ENCODE data around the gene CHAC1.
"Not testable (repeated sequence)": the region's sequence is repeated elsewhere in the genome, so short reads cannot be mapped to it uniquely, and the experiment has no call there.

CHAC1 gene

GRCh38 chr15:40938536-40938870, 14.8 kb upstream of the CHAC1 start:
- no peak for DNase-seq

DNA sequence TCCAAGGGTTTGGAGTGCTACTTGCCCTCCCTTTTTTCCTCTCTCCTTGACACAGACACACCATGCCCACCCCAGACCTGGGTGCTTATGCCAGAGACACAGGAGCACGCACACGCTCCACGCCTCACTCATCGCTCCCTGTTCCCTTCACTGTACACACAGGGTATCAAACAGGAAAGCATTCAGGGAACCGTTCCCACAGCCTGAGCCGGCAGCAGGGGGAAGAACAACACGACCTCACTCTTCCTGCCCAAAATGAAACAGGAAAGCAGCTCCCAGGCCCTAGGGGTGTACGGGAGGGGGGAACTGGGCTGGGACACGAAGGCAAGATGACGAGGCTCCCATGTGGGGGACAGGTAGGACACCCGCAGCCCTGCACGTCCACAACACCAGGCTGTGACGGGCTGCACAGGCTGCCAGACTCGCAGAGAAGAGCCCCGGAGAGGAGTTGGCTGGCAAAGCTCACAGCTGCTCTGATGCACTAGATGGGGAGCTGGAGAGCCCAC, 12.9 kb upstream of the CHAC1 start:
- DNase-seq = no peak

DNA sequence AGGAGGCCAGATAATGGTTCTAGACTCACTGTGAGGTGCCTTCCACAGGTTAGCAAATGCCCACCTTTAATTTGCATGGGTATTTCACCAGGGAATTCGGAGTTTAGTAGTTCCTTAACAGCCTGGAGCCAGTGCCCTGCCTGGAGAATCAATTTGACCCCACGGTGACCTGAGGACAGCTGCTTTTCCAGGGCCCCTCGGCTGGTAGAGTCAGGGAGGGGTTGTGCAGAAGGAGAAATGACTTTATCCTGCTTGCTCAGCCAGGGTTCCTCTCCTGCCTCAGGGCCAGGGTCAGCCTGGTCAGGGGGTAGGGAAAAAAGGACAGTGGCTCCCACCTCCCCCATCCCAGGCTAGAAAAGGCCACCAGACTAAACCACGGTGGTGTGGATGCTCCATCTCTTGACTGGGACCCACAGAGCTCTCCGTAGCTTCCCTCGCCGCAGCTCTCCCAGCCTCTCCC, 12.2 kb upstream of the CHAC1 start:
- no peak for DNase-seq

DNA sequence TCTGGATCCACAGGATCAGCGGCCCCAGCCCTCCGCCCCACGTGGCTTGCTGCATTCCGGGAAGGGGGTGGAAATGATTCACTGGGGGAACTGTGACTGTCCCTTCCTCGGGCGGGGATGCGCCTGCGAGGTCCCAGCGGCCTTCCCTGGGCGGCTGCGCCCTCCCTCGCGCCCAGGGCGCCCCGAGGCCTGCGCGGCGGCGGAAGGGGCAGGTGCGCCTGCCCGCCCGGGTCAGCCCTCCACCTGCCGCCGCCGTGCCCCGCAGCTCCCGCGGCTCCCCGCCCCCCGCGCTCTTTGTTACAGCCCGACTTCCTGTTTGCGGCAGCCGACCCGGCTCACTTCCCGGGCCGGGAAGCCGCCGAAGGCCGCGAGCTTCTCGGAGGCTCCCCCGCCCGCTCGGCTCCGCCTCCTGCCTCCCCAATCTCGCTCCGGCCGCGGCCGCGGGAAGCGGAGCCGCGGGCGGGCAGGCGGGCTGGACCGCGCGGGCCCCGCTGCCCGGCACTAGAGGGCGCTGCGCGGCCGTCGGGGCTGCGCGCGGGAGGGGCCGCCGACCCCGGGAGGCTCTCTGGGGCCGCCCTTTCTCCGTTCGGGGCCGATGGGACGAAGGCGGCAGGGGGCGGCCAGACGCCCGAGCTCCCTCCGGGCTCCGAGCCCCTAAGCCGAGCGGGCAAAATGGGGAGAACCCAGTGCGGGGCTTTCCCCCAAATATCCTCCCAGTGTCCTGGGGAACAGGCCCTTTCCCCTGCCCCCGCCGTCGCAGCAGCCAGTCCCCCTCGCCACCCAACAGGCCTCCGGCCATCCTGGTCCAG, 11.5 kb upstream of the CHAC1 start:
- DNase-seq = peak; percentile 41 to 76 (median 55)

GRCh38 chr15:40942337-40942854, 10.9 kb upstream of the CHAC1 start:
- no peak for DNase-seq

GRCh38 chr15:40942878-40943277, 10.4 kb upstream of the CHAC1 start:
- no peak for DNase-seq

- no peak for DNase-seq
These were observed 9.4 kb upstream of the CHAC1 start for GRCh38 chr15:40943764-40944365.

GRCh38 chr15:40944510-40945296, 8.6 kb upstream of the CHAC1 start:
- no peak for DNase-seq

DNA sequence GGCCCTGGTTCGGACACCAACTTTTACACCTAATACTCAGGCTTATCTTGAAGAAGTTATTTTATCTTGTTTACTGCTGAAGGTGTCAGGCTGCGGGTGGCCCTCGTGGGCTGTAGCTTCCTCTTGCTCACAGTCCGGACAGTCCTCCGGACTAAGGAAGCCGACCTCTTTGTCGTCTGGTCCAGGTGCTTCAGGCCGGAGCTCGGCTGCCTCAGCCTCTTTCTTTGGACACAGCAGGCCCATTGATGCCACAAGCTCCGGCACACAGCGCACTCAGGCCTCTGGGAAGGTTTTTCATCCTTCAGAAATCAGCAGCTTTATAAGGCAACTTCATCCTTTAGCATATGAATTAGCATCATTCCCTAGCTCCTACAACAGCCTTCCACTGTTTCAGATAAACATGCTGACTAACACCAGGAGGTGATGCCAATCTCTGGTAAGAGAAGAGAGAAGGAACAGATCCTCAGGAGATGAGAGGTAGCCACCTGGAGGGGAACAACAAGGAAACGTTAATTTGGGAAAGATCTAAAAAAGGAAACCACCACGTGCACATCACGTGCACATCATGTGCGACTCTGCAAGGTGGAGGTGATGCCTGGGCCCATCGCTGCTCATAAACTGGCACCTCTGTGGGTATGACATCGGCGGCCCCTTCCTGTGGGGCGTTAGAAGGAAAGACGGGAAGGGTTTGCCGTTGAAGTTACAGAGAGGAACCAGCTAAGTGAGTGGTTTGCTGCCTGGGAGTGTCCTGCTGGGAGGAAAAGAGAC, 4.4 kb upstream of the CHAC1 start:
- no peak for DNase-seq

- DNase-seq = no peak
These were observed 3.5 kb upstream of the CHAC1 start for GRCh38 chr15:40949756-40950207.

DNA sequence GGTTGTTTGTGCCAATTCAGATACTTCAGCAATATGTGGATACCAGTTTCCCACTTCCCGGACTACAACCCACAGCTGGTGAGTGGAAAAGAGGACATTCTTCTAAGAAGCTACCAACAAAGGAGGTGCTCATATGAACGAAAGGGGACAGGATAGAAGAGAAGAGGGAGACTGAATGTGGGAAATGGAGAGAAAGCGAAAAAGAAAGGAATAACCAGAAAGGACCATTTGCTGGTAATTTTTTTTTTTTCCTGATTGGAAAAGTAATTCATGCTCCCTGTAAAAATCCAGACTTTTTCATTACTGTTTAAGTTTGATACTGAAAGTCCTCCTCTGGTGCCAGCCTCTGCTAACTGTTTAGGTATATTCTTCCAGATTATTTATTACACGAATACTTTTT, 1.5 kb upstream of the CHAC1 start:
- DNase-seq = no peak

GRCh38 chr15:40952301-40952900, 870 bp upstream of the CHAC1 start:
- DNase-seq = no peak

DNA sequence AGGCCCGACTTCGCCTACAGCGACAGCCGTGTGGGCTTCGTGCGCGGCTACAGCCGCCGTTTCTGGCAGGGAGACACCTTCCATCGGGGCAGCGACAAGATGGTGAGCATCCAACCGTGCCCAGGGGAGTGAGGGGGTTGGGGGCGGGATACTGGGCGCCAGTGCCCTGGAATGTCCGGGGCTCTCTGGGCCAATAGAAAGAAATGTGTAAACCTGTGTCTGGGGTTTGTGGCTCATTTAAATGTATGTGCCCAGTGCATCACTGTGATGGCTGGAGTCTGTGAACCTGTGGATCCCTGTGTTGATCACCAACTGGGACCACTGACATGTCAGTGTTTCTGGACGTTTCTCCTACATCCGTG, 423 bp downstream of the CHAC1 start:
- no peak for DNase-seq

DNA sequence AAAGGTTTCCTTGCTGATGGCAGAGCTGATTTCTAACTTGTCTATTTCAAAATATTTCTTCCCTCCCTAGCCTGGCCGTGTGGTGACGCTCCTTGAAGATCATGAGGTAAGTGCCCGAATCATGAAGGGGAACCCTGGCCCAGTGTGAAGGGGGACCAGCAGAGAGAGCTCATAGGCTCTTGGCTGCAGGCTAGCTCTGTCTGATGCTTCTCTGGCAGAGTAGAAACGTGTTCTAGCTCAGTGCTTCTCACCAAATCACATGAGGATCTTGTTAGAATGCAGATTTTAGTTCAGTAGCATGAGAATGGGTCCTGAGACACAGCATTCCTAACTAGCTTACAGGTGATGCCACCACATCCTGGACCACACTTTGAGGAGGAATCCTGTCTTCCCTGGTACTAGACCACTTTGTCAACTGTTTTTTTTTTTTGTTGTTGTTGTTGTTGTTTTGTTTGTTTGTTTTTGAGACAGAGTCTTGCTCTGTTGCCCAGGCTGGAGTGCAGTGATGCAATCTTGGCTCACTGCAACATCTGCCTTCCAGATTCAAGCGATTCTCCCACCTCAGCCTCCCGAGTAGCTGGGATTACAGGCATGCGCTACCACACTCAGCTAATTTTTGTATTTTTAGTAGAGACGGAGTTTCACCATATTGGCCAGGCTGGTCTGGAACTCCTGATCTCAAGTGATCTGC, 1.0 kb downstream of the CHAC1 start:
- not testable (repeated sequence) for DNase-seq

GRCh38 chr15:40955141-40955903, 2.1 kb downstream of the CHAC1 start:
- no peak for DNase-seq

GRCh38 chr15:40955930-40956540, 2.8 kb downstream of the CHAC1 start:
- no peak for DNase-seq

GRCh38 chr15:40956541-40956982, 3.3 kb downstream of the CHAC1 start:
- no peak for DNase-seq

DNA sequence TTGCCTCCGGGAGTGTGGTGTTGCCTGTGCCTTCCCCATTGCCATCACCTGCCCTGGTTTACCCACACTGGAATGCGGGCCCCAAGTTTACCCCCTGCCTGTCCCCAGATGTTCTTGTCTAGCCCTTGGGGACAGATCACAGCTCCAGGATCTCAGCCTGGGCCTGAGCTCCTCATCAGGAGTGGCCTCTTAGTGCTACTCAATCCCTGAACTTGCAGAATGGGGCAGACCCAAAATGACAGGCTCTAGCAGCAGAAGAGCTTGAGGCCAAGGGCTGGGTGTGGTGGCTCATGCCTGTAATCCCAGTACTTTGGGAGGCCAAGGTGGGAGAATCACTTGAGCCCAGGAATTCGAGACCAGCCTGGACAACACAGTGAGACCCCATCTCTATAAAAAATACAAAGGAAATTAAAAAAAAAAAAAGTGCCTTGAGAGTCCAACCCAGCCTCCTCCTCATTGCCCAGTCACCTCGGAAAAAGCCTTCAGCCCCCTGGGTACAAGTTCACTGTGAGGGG, 3.8 kb downstream of the CHAC1 start:
- no peak for DNase-seq

GRCh38 chr15:40957581-40958051, 4.3 kb downstream of the CHAC1 start:
- no peak for DNase-seq

- DNase-seq = no peak
These were observed 4.9 kb downstream of the CHAC1 start for GRCh38 chr15:40958146-40958545.

Data from T-helper 1 cell (primary cell).